Endothelial cell of umbilical vein (primary cell): ENCODE data around the gene C1orf159. TPM values are rescaled to one million over a fixed set of nuclear protein-coding genes. Genes with fewer than 3 reads are reported as not detected.

Source experiments
- BruUV-seq: library from RNA; stranded (reverse); fragments of 400-500 nt; replicated peaks from 2 replicates; lab custom pipeline; 2021; lab: Mats Ljungman, UMichigan
- CTCF ChIA-PET: fragments of 300-600, 350-600 bp; sonication (Branson Sonifier 250); formaldehyde crosslinking; loops from one replicate; lab custom pipeline; 2021; ENCODE audit warnings: antibody characterized with exemption, inconsistent platforms; lab: Charles Lee
- POLR2A ChIA-PET: fragments of 300-600, 350-600 bp; sonication (Branson Sonifier 250); formaldehyde crosslinking; loops from one replicate; lab custom pipeline; 2021; ENCODE audit warnings: antibody characterized with exemption, inconsistent platforms; lab: Charles Lee
- DNase-seq: peaks from one replicate; pipeline ENCODE4 v3.0.0-alpha.2; 2011; ENCODE audit warnings: low read depth, low spot score
- FAIRE-seq: peaks from 2 replicates; lab custom pipeline; 2011; peaks lifted over from hg19 to GRCh38; lab: Jason Lieb, UNC
- H2AFZ ChIP-seq: 2 replicates; pipeline ENCODE4 v1.6.0; 2012; ENCODE audit warnings: low read depth, low read length, control low read depth, inconsistent platforms
- H3K27ac ChIP-seq: 2 replicates; pipeline ENCODE4 v1.5.1; 2011; ENCODE audit warnings: low read depth, mild to moderate bottlenecking, control low read depth, low read length, moderate library complexity; ENCODE audit not compliant: insufficient read depth
- H3K27me3 ChIP-seq, 2 experiments: 2 replicates each; pipeline versions ENCODE4 v1.6.0 to v1.6.1; 2011; ENCODE audit warnings: low read length in 2 of 2, mixed read lengths in 1 of 2; ENCODE audit not compliant: control insufficient read depth in 2 of 2, insufficient read depth in 2 of 2
- H3K36me3 ChIP-seq, 2 experiments: 2 replicates in 1 of 2; 3 replicates in 1 of 2; pipeline ENCODE4 v1.5.1; 2011; ENCODE audit warnings: low read length in 2 of 2, mild to moderate bottlenecking in 1 of 2, moderate library complexity in 1 of 2; ENCODE audit not compliant: control insufficient read depth in 2 of 2, insufficient read depth in 2 of 2; ENCODE audit errors: extremely low read depth in 1 of 2
- H3K4me1 ChIP-seq: 3 replicates; pipeline ENCODE4 v1.5.1; 2011; ENCODE audit warnings: mild to moderate bottlenecking, low read length; ENCODE audit not compliant: control insufficient read depth, insufficient read depth; ENCODE audit errors: extremely low read depth
- H3K4me2 ChIP-seq: 2 replicates; pipeline ENCODE4 v1.6.1; 2011; ENCODE audit warnings: low read length, control low read depth, mixed read lengths; ENCODE audit not compliant: insufficient read depth
- H3K4me3 ChIP-seq, 3 experiments: fragments of 200-600 bp in 1 of 3; sonication (generic), shearing (Covaris generic) in 1 of 3; replicated peaks in 1 of 3; 2 replicates each; pipeline ENCODE4 v1.5.1; 2011 to 2016; ENCODE audit warnings: control low read depth in 3 of 3, low read length in 3 of 3, mild to moderate bottlenecking in 2 of 3, inconsistent platforms in 1 of 3, low read depth in 1 of 3, moderate library complexity in 1 of 3; ENCODE audit not compliant: insufficient read depth in 1 of 3
- H3K79me2 ChIP-seq: 2 replicates; pipeline ENCODE4 v1.6.0; 2012; ENCODE audit warnings: low read length, inconsistent platforms; ENCODE audit not compliant: control insufficient read depth, insufficient read depth
- H3K9ac ChIP-seq: replicated peaks from 2 replicates; pipeline ENCODE3; 2011; ENCODE audit warnings: low read length, control low read depth; ENCODE audit not compliant: insufficient read depth; ENCODE audit errors: extremely low read depth
- H3K9me1 ChIP-seq: replicated peaks from 3 replicates; pipeline ENCODE4 v1.6.0; 2011; ENCODE audit warnings: mild to moderate bottlenecking, low read length; ENCODE audit not compliant: control insufficient read depth, insufficient read depth; ENCODE audit errors: extremely low read depth
- H3K9me3 ChIP-seq: replicated peaks from 2 replicates; pipeline ENCODE4 v1.5.1; 2012; ENCODE audit warnings: low read length, inconsistent platforms; ENCODE audit not compliant: control insufficient read depth, insufficient read depth
- H4K20me1 ChIP-seq: replicated peaks from 2 replicates; pipeline ENCODE3; 2011; ENCODE audit warnings: mild to moderate bottlenecking, low read length; ENCODE audit not compliant: control insufficient read depth, insufficient read depth; ENCODE audit errors: extremely low read depth
- CTCF ChIP-seq, 2 donors: IDR thresholded peaks; 1 replicate in 1 of 2; 2 replicates in 1 of 2; pipeline ENCODE4 v1.5.1; 2011; ENCODE audit warnings: low read length in 2 of 2, mild to moderate bottlenecking in 2 of 2, moderate library complexity in 2 of 2, control low read depth in 1 of 2, inconsistent platforms in 1 of 2, low read depth in 1 of 2; ENCODE audit not compliant: insufficient read depth in 1 of 2; ENCODE audit errors: extremely low read depth in 1 of 2
- EZH2 ChIP-seq: IDR thresholded peaks from 2 replicates; pipeline ENCODE4 v1.6.1; 2012; ENCODE audit warnings: borderline replicate concordance, low read depth, mild to moderate bottlenecking, moderate library complexity, low read length, inconsistent platforms; ENCODE audit not compliant: severe bottlenecking
- GATA2 ChIP-seq: IDR thresholded peaks from 2 replicates; pipeline ENCODE4 v1.7.0; 2011; ENCODE audit warnings: low read depth, mild to moderate bottlenecking, moderate library complexity, mixed read lengths, low read length; ENCODE audit not compliant: insufficient read length, insufficient read depth
- JUN ChIP-seq: IDR thresholded peaks from 2 replicates; pipeline ENCODE4 v1.6.1; 2011; ENCODE audit warnings: borderline replicate concordance, low read depth; ENCODE audit not compliant: insufficient read length, insufficient read depth
- MAX ChIP-seq: IDR thresholded peaks from 2 replicates; pipeline ENCODE4 v1.6.1; 2011; ENCODE audit not compliant: insufficient read depth, insufficient read length
- MYC ChIP-seq: IDR thresholded peaks from one replicate; pipeline ENCODE4 v1.6.1; 2011; ENCODE audit warnings: mild to moderate bottlenecking, low read depth, low read length
- POLR2A ChIP-seq: IDR thresholded peaks from 2 replicates; pipeline ENCODE4 v1.6.1; 2012; ENCODE audit warnings: low read depth, mild to moderate bottlenecking, control low read depth, low read length
- POLR2AphosphoS5 ChIP-seq: IDR thresholded peaks from 2 replicates; pipeline ENCODE4 v1.6.1; 2012; ENCODE audit warnings: low read depth, mild to moderate bottlenecking, control low read depth, low read length, moderate library complexity; ENCODE audit not compliant: insufficient read depth
- dilution Hi-C: fragments of 300-500 bp; cut with MboI; formaldehyde crosslinking; loops from one replicate; pipeline ENCODE4 v1.15.0; 2019; ENCODE audit warnings: low sequenced_read_pairs; ENCODE audit not compliant: extremely low pct_ligation_motif_present
- intact Hi-C: fragments of 100-400 bp; cut with micrococcal nuclease; formaldehyde crosslinking; loops from one replicate; pipeline ENCODE4 v1.10.0; 2022
- polyA plus RNA-seq, 4 experiments: library from polyadenylated mRNA; depleted of rRNA in 3 of 4; stranded (reverse) in 3 of 4; unstranded in 1 of 4; fragments of >200 nt; gene quantifications; 2 replicates each; pipeline versions ENCODE4 v1.2.1 to v1.2.3, GENCODE V29; 2011 to 2012; ENCODE audit warnings: missing spikeins in 1 of 4
- total RNA-seq: library from RNA; stranded (reverse); gene quantifications from 2 replicates; pipeline ENCODE4 v1.2.3, GENCODE V29; 2021

The C1orf159 gene
- total and polyA plus RNA-seq, 2 donors (not counting 3 experiments of a cell fraction or from before 2014, with no cell fraction given) = 16.1 to 20.1 TPM

GRCh38 chr1:1039145-1039910, 76.6 kb downstream of the C1orf159 start:
- TF ChIP-seq CTCF (IDR thresholded peaks at IDR 0.05; ENCODE audit: extremely low read depth in 1 of 2, insufficient read depth in 1 of 2, low read depth in 1 of 2, low read length in 2 of 2) (no peak), EZH2 (no peak), MAX (no peak), MYC (no peak), POLR2A (no peak), GATA2 (no peak), POLR2AphosphoS5 (no peak), JUN (no peak)
- Histone ChIP-seq H3K4me1 (peaks cover 7% of the 10 kb centered on the region), H3K36me3 (peaks cover 0 to 10% of the 10 kb centered on the region in 2 experiments), H3K27me3 (no peaks in the 10 kb centered on the region), H2AFZ (no peak overlapping the region), H4K20me1 (no peaks in the 10 kb centered on the region), H3K9ac (no peak overlapping the region), H3K9me1 (no peaks in the 10 kb centered on the region), H3K4me3 (no peak overlapping the region), H3K4me2 (no peak overlapping the region), H3K9me3 (no peaks in the 10 kb centered on the region), H3K27ac (no peak overlapping the region), H3K79me2 (no peaks in the 10 kb centered on the region)
- dilution Hi-C loops (no loop called here), intact Hi-C loops (no loop called here)
- DNase-seq (no peak), FAIRE-seq (no peak)
- BruUV-seq = no TSS peak
- ChIA-PET CTCF (interaction anchor here (0.6 to 2.1 kb wide), 10 partner anchors 15 to 251 kb away, joined by 3 to 12 read pairs (median 4); partner anchors contain the start of gene AGRN), POLR2A (no interaction called here)
